Pancreas (tissue), 10 donors: ENCODE measurements around the gene MRPL51. TPM values are rescaled to one million over a fixed set of nuclear protein-coding genes. Genes with fewer than 3 reads are reported as not detected.
"Not testable (repeated sequence)": the region's sequence is repeated elsewhere in the genome, so short reads cannot be mapped to it uniquely, and the experiment has no call there.

Experiments used
- ATAC-seq, 4 donors: fragments of 200-7000 bp; cut with Tn5 transposase; one replicate each; pipeline versions ENCODE4 v1.8.0 to v1.9.1; 2020; ENCODE audit warnings: mild to moderate bottlenecking in 4 of 4, moderate library complexity in 4 of 4
- DNase-seq, 6 donors: peaks; one replicate each; pipeline ENCODE4 v3.0.0-alpha.2; 2020
- FAIRE-seq: peaks from 2 replicates; lab custom pipeline; 2012; peaks lifted over from hg19 to GRCh38; lab: Jason Lieb, UNC
- H3K27ac ChIP-seq, 4 donors: fragments of 200-600 bp; sonication (generic); 1 replicate in 3 of 4; 2 replicates in 1 of 4; pipeline versions ENCODE4 v1.5.0 to v1.8.0; 2020
- H3K27me3 ChIP-seq, 4 donors: fragments of 200-600 bp; one replicate each; pipeline ENCODE4 v1.8.0; 2021
- H3K36me3 ChIP-seq, 3 donors: fragments of 200-600 bp; sonication (generic) in 1 of 3; one replicate each; pipeline versions ENCODE4 v1.5.0 to v1.8.0; 2020 to 2021
- H3K4me1 ChIP-seq, 3 donors: fragments of 200-600 bp; one replicate each; pipeline ENCODE4 v1.8.0; 2021
- H3K4me3 ChIP-seq, 4 donors: fragments of 200-600 bp; sonication (generic) in 2 of 4; one replicate each; pipeline versions ENCODE4 v1.5.0 to v1.8.0; 2020 to 2021
- H3K9me3 ChIP-seq, 4 donors: fragments of 200-600 bp; one replicate each; pipeline ENCODE4 v1.8.0; 2021
- CTCF ChIP-seq, 4 donors: fragments of 200-600 bp; sonication (generic) in 3 of 4; IDR thresholded peaks; one replicate each; pipeline versions ENCODE4 v1.5.0 to v1.8.0; 2021; ENCODE audit warnings: antibody characterized with exemption in 4 of 4
- WGBS, 2 donors: extraction: QIAGEN DNeasy Blood & Tissue Kit; methylation state at CpG; one replicate each; pipeline ENCODE4 v1.1.7; 2013; 5-methylcytosine and 5-hydroxymethylcytosine counted together
- intact Hi-C, 3 donors: fragments of 100-400 bp; cut with DNase I; formaldehyde crosslinking; loops; one replicate each; pipeline versions ENCODE4 v1.11.1 to v1.14.2; 2022
- polyA plus RNA-seq, 2 donors: library from polyadenylated mRNA; stranded (reverse); fragments of 200-250 nt; gene quantifications; one replicate each; pipeline ENCODE4 v1.2.3, GENCODE V29; 2013
- total RNA-seq, 6 donors: library from RNA; stranded (reverse); fragmentation: NEBNext Ultra II Directional in 4 of 6; extraction: Animal tissue kit (Norgen Biotek cat#: 25700) in 4 of 6; gene quantifications; one replicate each; pipeline versions ENCODE4 v1.2.1 to v1.2.4, GENCODE V29; 2021 to 2023
- donor health status: healthy with polysubstance abuse.
- donor health status: DM: no; HTN: no; CAD: no; lungs with moderate emphysema.
- donor health status: DM: no; HTN: no; CAD: no.
- donor health status: control.
- donor health status: control.
- donor health status: Bipolar disorder and iron deficiency.
- donor health status: DM: yes; HTN: yes; CAD: no.
- donor health status: DM: no; HTN: no; CAD: no.
- donor health status: DM: no; HTN: no; CAD: no.
- donor health status: DM: yes; HTN: yes; CAD: no.

MRPL51 gene
- total and polyA plus RNA-seq, 8 donors = 30.6 to 79.7 (median 66.9) TPM

GRCh38 chr12:6488240-6488639 is 4.8 kb downstream of the MRPL51 start:
- FAIRE-seq (no peak), DNase-seq (no peak)

GRCh38 chr12:6478416-6478815 is 14.6 kb downstream of the MRPL51 start:
- Histone ChIP-seq H3K36me3 (no peaks in the 10 kb centered on the region), H3K4me1 (no peaks in the 10 kb centered on the region), H3K27ac (no peak overlapping the region), H3K9me3 (no peaks in the 10 kb centered on the region), H3K27me3 (no peaks in the 10 kb centered on the region), H3K4me3 (no peak overlapping the region)
- 73 to 83% methylated on average over 20 of the region's 20 CpGs for WGBS, 2 donors
- FAIRE-seq (no peak), DNase-seq (no peak), ATAC-seq (no peak)
- intact Hi-C loops = no loop called here
- TF ChIP-seq CTCF (IDR thresholded peaks at IDR 0.05) = no peak

More at GRCh38 chr12:6488240-6488639, 4.8 kb downstream of the MRPL51 start:
- no peak for ATAC-seq
- Histone ChIP-seq H3K9me3 (no peaks in the 10 kb centered on the region), H3K27me3 (no peaks in the 10 kb centered on the region), H3K4me3 (no peak overlapping the region), H3K4me1 (peaks cover 0 to 6% (median 0%) of the 10 kb centered on the region in 3 donors), H3K36me3 (no peaks in the 10 kb centered on the region), H3K27ac (no peak overlapping the region)
- no peak for TF ChIP-seq CTCF (IDR thresholded peaks at IDR 0.05)
- intact Hi-C loops = no loop called here
- WGBS, 2 donors = 85% methylated on average over 1 of the region's 1 CpG

GRCh38 chr12:6477601-6478377 is 15.3 kb downstream of the MRPL51 start:
- ATAC-seq, H3K27ac ChIP-seq, FAIRE-seq, H3K4me3 ChIP-seq, H3K27me3 ChIP-seq, intact Hi-C loops, H3K36me3 ChIP-seq, H3K9me3 ChIP-seq, DNase-seq, H3K4me1 ChIP-seq: not testable (repeated sequence)
- WGBS, 2 donors = 84 to 91% methylated on average over 37 of the region's 37 CpGs

GRCh38 chr12:6476489-6476888 is 16.6 kb downstream of the MRPL51 start:
- H3K4me1 ChIP-seq = no peaks in the 10 kb centered on the region
- FAIRE-seq (no peak), ATAC-seq (no peak), DNase-seq (no peak)
- H3K36me3 ChIP-seq = no peaks in the 10 kb centered on the region
- intact Hi-C loops = no loop called here
- H3K9me3 ChIP-seq = no peaks in the 10 kb centered on the region
- TF ChIP-seq CTCF (IDR thresholded peaks at IDR 0.05) = no peak
- no peak overlapping the region for H3K27ac ChIP-seq
- 63 to 75% methylated on average over 3 of the region's 3 CpGs for WGBS, 2 donors
- H3K4me3 ChIP-seq = no peak overlapping the region
- no peaks in the 10 kb centered on the region for H3K27me3 ChIP-seq

GRCh38 chr12:6475233-6475975 is 17.7 kb downstream of the MRPL51 start:
- H3K4me1 ChIP-seq, H3K36me3 ChIP-seq, H3K27me3 ChIP-seq, H3K9me3 ChIP-seq, DNase-seq, FAIRE-seq, H3K27ac ChIP-seq, H3K4me3 ChIP-seq, ATAC-seq, intact Hi-C loops: not testable (repeated sequence)
- 81 to 84% methylated on average over 35 to 47 of the region's 48 CpGs for WGBS, 2 donors
